Hepatocyte (in vitro differentiated cells): ENCODE results near the gene COL4A2. TPM values are rescaled to one million over a fixed set of nuclear protein-coding genes. Genes with fewer than 3 reads are reported as not detected.

Experiments
- DNase-seq: peaks from one replicate; pipeline ENCODE4 v3.0.0-alpha.2; 2016; ENCODE audit warnings: low spot score
- H2AFZ ChIP-seq: fragments of 200-600 bp; sonication (generic); 2 replicates; pipeline ENCODE4 v1.6.0; 2016; ENCODE audit warnings: antibody characterized with exemption, mild to moderate bottlenecking
- H3K27ac ChIP-seq: fragments of 200-600 bp; sonication (generic); 2 replicates; pipeline ENCODE4 v1.5.1; 2016; ENCODE audit warnings: mild to moderate bottlenecking
- H3K27me3 ChIP-seq: fragments of 200-600 bp; sonication (generic); 2 replicates; pipeline ENCODE4 v1.6.1; 2016
- H3K36me3 ChIP-seq: fragments of 200-600 bp; sonication (generic); replicated peaks from 2 replicates; pipeline ENCODE4 v1.5.1; 2016; ENCODE audit warnings: low read depth; ENCODE audit not compliant: insufficient read depth
- H3K4me1 ChIP-seq: fragments of 200-600 bp; sonication (generic); 2 replicates; pipeline ENCODE4 v1.5.1; 2016; ENCODE audit warnings: mild to moderate bottlenecking, moderate library complexity; ENCODE audit not compliant: insufficient read depth
- H3K4me2 ChIP-seq: fragments of 200-600 bp; sonication (generic); 2 replicates; pipeline ENCODE4 v1.6.0; 2016
- H3K4me3 ChIP-seq: fragments of 200-600 bp; sonication (generic); 2 replicates; pipeline ENCODE4 v1.5.1; 2016; ENCODE audit warnings: mild to moderate bottlenecking
- H3K79me2 ChIP-seq: fragments of 200-600 bp; sonication (generic); 2 replicates; pipeline ENCODE4 v1.6.0; 2017; ENCODE audit warnings: mild to moderate bottlenecking
- H3K9me2 ChIP-seq: fragments of 200-600 bp; sonication (generic); replicated peaks from 2 replicates; pipeline ENCODE4 v1.6.0; 2017; ENCODE audit warnings: mild to moderate bottlenecking; ENCODE audit not compliant: insufficient read depth
- H3K9me3 ChIP-seq: fragments of 200-600 bp; sonication (generic); 2 replicates; pipeline ENCODE4 v1.5.1; 2016; ENCODE audit warnings: low read depth, mild to moderate bottlenecking
- H4K20me1 ChIP-seq: fragments of 200-600 bp; sonication (generic); 2 replicates; pipeline ENCODE4 v1.6.0; 2016; ENCODE audit warnings: mild to moderate bottlenecking; ENCODE audit not compliant: insufficient read depth, poor library complexity, severe bottlenecking
- CTCF ChIP-seq: fragments of 200-600 bp; sonication (generic); IDR thresholded peaks from 2 replicates; pipeline ENCODE4 v1.5.1; 2016; ENCODE audit warnings: antibody characterized with exemption, mild to moderate bottlenecking; ENCODE audit not compliant: poor library complexity
- EZH2 ChIP-seq: fragments of 200-600 bp; sonication (generic); IDR thresholded peaks from 2 replicates; pipeline ENCODE4 v1.6.1; 2016; ENCODE audit warnings: antibody characterized with exemption, mild to moderate bottlenecking, borderline replicate concordance
- EZH2phosphoT487 ChIP-seq: fragments of 200-600 bp; sonication (generic); IDR thresholded peaks from one replicate; pipeline ENCODE4 v1.6.1; 2018; ENCODE audit warnings: antibody characterized with exemption, mild to moderate bottlenecking, low read depth, moderate library complexity; ENCODE audit not compliant: unreplicated experiment, severe bottlenecking
- WGBS: methylation state at CpG from one replicate; pipeline ENCODE4 v1.1.6; 2016; ENCODE audit warnings: low lambda C conversion rate; ENCODE audit errors: missing lambda C conversion rate; 5-methylcytosine and 5-hydroxymethylcytosine counted together
- polyA plus RNA-seq: library from polyadenylated mRNA; unstranded; fragments of >200 nt; fragmentation: Nextera tagmentation; extraction: Ambion mirVana; gene quantifications from 2 replicates; pipeline ENCODE4 v1.2.1, GENCODE V29; 2016
- total RNA-seq: library from RNA; depleted of rRNA; stranded (reverse); fragments of >200 nt; gene quantifications from 2 replicates; pipeline ENCODE4 v1.2.3, GENCODE V29; 2014

The COL4A2 gene
- total and polyA plus RNA-seq, 2 experiments from 2014 or later, result 171 to 221 TPM

GRCh38 chr13:110281736-110282135, 25.3 kb upstream of the COL4A2 start:
- Histone ChIP-seq H3K79me2 (peaks cover 25% of the 10 kb centered on the region), H3K4me1 (no peaks in the 10 kb centered on the region), H3K9me2 (no peaks in the 10 kb centered on the region), H2AFZ (no peak overlapping the region), H3K4me2 (no peak overlapping the region), H3K27ac (no peak overlapping the region), H4K20me1 (no peaks in the 10 kb centered on the region), H3K27me3 (no peaks in the 10 kb centered on the region), H3K36me3 (no peaks in the 10 kb centered on the region), H3K4me3 (no peak overlapping the region), H3K9me3 (no peaks in the 10 kb centered on the region)
- no peak for TF ChIP-seq EZH2
- TF ChIP-seq CTCF, result no peak
- TF ChIP-seq EZH2phosphoT487, result no peak
- WGBS, result 91% methylated on average over 5 of the region's 5 CpGs
- DNase-seq, result no peak

GRCh38 chr13:110282316-110282841, 24.7 kb upstream of the COL4A2 start:
- Histone ChIP-seq H3K4me2 (no peak overlapping the region), H3K9me2 (no peaks in the 10 kb centered on the region), H3K27ac (no peak overlapping the region), H3K4me3 (no peak overlapping the region), H3K27me3 (no peaks in the 10 kb centered on the region), H4K20me1 (no peaks in the 10 kb centered on the region), H3K79me2 (peaks cover 20% of the 10 kb centered on the region), H2AFZ (no peak overlapping the region), H3K4me1 (no peaks in the 10 kb centered on the region), H3K9me3 (no peaks in the 10 kb centered on the region), H3K36me3 (no peaks in the 10 kb centered on the region)
- 100% methylated on average over 1 of the region's 1 CpG for WGBS
- TF ChIP-seq CTCF (no peak), EZH2 (no peak), EZH2phosphoT487 (no peak)
- no peak for DNase-seq

GRCh38 chr13:110283736-110284517, 23.2 kb upstream of the COL4A2 start:
- TF ChIP-seq CTCF (no peak), EZH2 (no peak), EZH2phosphoT487 (no peak)
- no peaks in the 10 kb centered on the region for H3K4me1 ChIP-seq
- DNase-seq, result no peak
- no peaks in the 10 kb centered on the region for H3K27me3 ChIP-seq
- H4K20me1 ChIP-seq, result no peaks in the 10 kb centered on the region
- H2AFZ ChIP-seq, result no peak overlapping the region
- 91% methylated on average over 7 of the region's 7 CpGs for WGBS
- no peak overlapping the region for H3K27ac ChIP-seq
- no peak overlapping the region for H3K4me3 ChIP-seq
- peaks cover 17% of the 10 kb centered on the region for H3K79me2 ChIP-seq
- no peaks in the 10 kb centered on the region for H3K9me2 ChIP-seq
- H3K4me2 ChIP-seq, result no peak overlapping the region
- H3K36me3 ChIP-seq, result no peaks in the 10 kb centered on the region
- no peaks in the 10 kb centered on the region for H3K9me3 ChIP-seq
